Measurements from ENCODE around the gene ZNF646.

DNA sequence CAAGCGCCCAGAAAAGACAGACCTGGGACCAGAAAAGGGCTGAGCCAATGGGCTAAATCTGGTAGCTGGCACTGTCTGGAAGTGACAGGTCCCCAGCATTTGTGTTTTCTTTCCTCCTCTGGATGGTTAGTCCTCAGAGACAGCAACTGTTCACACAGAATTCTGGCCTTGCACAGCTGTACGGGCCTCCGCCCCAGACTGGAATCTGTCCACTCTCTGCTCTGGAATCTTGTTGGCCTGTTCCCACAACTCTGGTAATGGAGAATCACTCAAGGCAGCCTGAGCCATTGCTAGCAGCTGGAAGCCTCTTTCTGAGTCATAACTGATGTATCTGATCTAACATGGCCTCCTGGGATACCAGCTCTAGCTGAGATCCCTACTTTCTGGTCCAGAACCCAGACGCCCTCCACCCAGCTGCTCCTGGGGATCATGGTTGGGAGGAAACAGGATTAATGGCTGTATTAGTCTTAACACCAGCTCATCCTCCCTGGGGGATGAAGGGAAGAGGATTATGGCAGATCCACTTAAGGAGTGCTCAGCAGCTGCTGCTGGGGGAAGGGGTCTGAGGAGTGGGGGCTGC lies 9.2 kb upstream of the ZNF646 start:
- TF ChIP-seq, protein P1, sequence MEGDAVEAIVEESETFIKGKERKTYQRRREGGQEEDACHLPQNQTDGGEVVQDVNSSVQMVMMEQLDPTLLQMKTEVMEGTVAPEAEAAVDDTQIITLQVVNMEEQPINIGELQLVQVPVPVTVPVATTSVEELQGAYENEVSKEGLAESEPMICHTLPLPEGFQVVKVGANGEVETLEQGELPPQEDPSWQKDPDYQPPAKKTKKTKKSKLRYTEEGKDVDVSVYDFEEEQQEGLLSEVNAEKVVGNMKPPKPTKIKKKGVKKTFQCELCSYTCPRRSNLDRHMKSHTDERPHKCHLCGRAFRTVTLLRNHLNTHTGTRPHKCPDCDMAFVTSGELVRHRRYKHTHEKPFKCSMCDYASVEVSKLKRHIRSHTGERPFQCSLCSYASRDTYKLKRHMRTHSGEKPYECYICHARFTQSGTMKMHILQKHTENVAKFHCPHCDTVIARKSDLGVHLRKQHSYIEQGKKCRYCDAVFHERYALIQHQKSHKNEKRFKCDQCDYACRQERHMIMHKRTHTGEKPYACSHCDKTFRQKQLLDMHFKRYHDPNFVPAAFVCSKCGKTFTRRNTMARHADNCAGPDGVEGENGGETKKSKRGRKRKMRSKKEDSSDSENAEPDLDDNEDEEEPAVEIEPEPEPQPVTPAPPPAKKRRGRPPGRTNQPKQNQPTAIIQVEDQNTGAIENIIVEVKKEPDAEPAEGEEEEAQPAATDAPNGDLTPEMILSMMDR (IDR thresholded peaks at IDR 0.05; ENCODE audit: low read depth, low read length) = no peak
- TF ChIP-seq, protein P2, sequence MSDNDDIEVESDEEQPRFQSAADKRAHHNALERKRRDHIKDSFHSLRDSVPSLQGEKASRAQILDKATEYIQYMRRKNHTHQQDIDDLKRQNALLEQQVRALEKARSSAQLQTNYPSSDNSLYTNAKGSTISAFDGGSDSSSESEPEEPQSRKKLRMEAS (IDR thresholded peaks at IDR 0.05; ENCODE audit: low read depth, low read length) = no peak
- TF ChIP-seq POLR2A (IDR thresholded peaks at IDR 0.05; ENCODE audit: extremely low read depth, insufficient read length) (no peak), MYC (IDR thresholded peaks at IDR 0.05; ENCODE audit: low read depth, low read length) (no peak)
